Glutamatergic neuron (in vitro differentiated cells): ENCODE measurements around the gene HIVEP2. TPM values are rescaled to one million over a fixed set of nuclear protein-coding genes. Genes with fewer than 3 reads are reported as not detected.

Experiments
- DNase-seq: peaks from one replicate; pipeline ENCODE4 v3.0.0; 2022
- H3K27ac Mint-ChIP-seq: one replicate; pipeline ENCODE4 v1.8.0; 2020; ENCODE audit warnings: mild to moderate bottlenecking, mixed read lengths, inconsistent platforms; ENCODE audit not compliant: unreplicated experiment
- H3K27me3 Mint-ChIP-seq: one replicate; pipeline ENCODE4 v1.8.0; 2020; ENCODE audit warnings: mild to moderate bottlenecking, moderate library complexity, mixed read lengths, inconsistent platforms; ENCODE audit not compliant: unreplicated experiment
- H3K36me3 Mint-ChIP-seq: one replicate; pipeline ENCODE4 v1.8.0; 2020; ENCODE audit warnings: mild to moderate bottlenecking, mixed read lengths, inconsistent platforms; ENCODE audit not compliant: unreplicated experiment
- H3K4me1 Mint-ChIP-seq: one replicate; pipeline ENCODE4 v1.8.0; 2020; ENCODE audit warnings: mild to moderate bottlenecking, low read depth, mixed read lengths, inconsistent platforms; ENCODE audit not compliant: unreplicated experiment
- H3K4me3 Mint-ChIP-seq: one replicate; pipeline ENCODE4 v1.8.0; 2020; ENCODE audit warnings: mild to moderate bottlenecking, mixed read lengths, inconsistent platforms; ENCODE audit not compliant: unreplicated experiment
- H3K9me3 Mint-ChIP-seq: one replicate; pipeline ENCODE4 v1.8.0; 2020; ENCODE audit warnings: mild to moderate bottlenecking, moderate library complexity, mixed read lengths, inconsistent platforms; ENCODE audit not compliant: unreplicated experiment
- total RNA-seq: library from RNA; stranded (reverse); fragmentation: NEBNext Ultra II Directional; extraction: Animal tissue kit (Norgen Biotek cat#: 25700); gene quantifications from one replicate; pipeline ENCODE4 v1.2.1, GENCODE V29; 2021; ENCODE audit not compliant: unreplicated experiment
- TF ChIP-seq, protein P1 (sequence below): fragments of 200-600 bp; sonication (generic); IDR thresholded peaks from one replicate; pipeline ENCODE4 v1.5.0; 2021; ENCODE audit not compliant: partially characterized antibody, unreplicated experiment

The HIVEP2 gene
- total RNA-seq, 1 donor from 2014 or later = 2.6 TPM

GRCh38 chr6:142932889-142933288 is 12.1 kb downstream of the HIVEP2 start:
- Mint-ChIP-seq H3K36me3 (no peaks in the 10 kb centered on the region), H3K9me3 (no peaks in the 10 kb centered on the region), H3K27ac (no peak overlapping the region), H3K27me3 (peaks cover 2% of the 10 kb centered on the region), H3K4me3 (no peak overlapping the region), H3K4me1 (peaks cover 3% of the 10 kb centered on the region)
- TF ChIP-seq, protein P1, sequence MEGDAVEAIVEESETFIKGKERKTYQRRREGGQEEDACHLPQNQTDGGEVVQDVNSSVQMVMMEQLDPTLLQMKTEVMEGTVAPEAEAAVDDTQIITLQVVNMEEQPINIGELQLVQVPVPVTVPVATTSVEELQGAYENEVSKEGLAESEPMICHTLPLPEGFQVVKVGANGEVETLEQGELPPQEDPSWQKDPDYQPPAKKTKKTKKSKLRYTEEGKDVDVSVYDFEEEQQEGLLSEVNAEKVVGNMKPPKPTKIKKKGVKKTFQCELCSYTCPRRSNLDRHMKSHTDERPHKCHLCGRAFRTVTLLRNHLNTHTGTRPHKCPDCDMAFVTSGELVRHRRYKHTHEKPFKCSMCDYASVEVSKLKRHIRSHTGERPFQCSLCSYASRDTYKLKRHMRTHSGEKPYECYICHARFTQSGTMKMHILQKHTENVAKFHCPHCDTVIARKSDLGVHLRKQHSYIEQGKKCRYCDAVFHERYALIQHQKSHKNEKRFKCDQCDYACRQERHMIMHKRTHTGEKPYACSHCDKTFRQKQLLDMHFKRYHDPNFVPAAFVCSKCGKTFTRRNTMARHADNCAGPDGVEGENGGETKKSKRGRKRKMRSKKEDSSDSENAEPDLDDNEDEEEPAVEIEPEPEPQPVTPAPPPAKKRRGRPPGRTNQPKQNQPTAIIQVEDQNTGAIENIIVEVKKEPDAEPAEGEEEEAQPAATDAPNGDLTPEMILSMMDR = no peak
- DNase-seq = no peak

DNA sequence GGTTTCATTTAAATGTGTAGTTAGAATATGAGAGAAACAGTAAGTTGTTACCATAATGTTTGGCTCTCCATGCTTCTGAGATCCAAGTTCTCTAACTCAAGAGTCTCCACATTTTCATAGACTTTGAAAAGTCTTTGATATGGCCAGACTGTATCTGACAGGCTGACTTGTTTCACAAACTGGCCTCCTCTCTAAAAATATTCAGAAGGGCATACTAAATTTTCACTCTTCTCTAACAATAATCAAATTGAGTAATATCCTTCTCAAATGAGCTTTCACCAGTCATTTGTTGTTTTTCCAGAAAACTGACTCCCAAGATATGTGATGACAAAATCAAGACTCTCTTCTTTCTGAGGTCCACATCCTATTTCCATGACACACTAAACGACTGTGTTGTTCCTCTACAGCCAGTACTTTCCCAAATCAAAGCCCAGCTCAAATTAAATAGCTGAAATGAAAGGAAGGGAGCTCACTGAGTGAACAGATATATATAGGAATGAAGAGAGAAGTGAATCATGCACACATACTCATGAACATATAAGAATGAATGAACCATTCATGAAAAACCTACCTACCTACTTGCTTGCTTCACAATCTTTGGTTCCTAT is 15.1 kb downstream of the HIVEP2 start:
- Mint-ChIP-seq H3K27me3 (peaks cover 2% of the 10 kb centered on the region), H3K4me1 (peaks cover 5% of the 10 kb centered on the region), H3K27ac (no peak overlapping the region), H3K36me3 (no peaks in the 10 kb centered on the region), H3K4me3 (no peak overlapping the region), H3K9me3 (no peaks in the 10 kb centered on the region)
- TF ChIP-seq, protein P1 = no peak
- DNase-seq = no peak

DNA sequence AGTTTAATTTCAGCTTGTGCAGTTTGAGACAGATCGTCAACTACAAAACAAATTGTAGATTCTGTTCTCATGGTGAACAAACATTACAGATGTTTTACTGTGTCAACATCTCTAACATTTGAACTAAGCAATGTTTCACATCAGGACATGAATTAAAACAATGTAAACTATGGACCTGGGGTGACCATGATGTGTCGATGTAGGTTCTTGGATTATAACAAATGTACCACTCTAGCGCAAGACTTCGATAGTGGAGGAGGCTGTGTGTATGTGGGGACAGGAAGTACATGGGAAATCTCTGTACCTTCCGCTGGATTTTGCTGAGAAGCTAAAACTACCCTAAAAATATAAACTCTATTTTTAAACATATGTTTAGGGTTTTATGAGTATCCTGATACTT is 17.1 kb downstream of the HIVEP2 start:
- Mint-ChIP-seq H3K27ac (no peak overlapping the region), H3K4me3 (no peak overlapping the region), H3K27me3 (peaks cover 2% of the 10 kb centered on the region), H3K4me1 (peaks cover 3% of the 10 kb centered on the region), H3K36me3 (no peaks in the 10 kb centered on the region), H3K9me3 (no peaks in the 10 kb centered on the region)
- DNase-seq = no peak
- TF ChIP-seq, protein P1 = no peak

- H3K27ac Mint-ChIP-seq = no peak overlapping the region
- H3K36me3 Mint-ChIP-seq = no peaks in the 10 kb centered on the region
Measured at GRCh38 chr6:142927271-142927580, 17.8 kb downstream of the HIVEP2 start.

More at GRCh38 chr6:142927271-142927580, 17.8 kb downstream of the HIVEP2 start:
- TF ChIP-seq, protein P1 = no peak
- no peaks in the 10 kb centered on the region for H3K9me3 Mint-ChIP-seq
- H3K27me3 Mint-ChIP-seq = peaks cover 2% of the 10 kb centered on the region
- peaks cover 3% of the 10 kb centered on the region for H3K4me1 Mint-ChIP-seq
- peak overlapping the region; percentile 73 for H3K4me3 Mint-ChIP-seq
- no peak for DNase-seq
